ENCODE data around the gene APBB1IP. TPM values are rescaled to one million over a fixed set of nuclear protein-coding genes. Genes with fewer than 3 reads are reported as not detected.

Gene APBB1IP
- total RNA-seq, 1 experiment from 2014 or later: not detected

DNA sequence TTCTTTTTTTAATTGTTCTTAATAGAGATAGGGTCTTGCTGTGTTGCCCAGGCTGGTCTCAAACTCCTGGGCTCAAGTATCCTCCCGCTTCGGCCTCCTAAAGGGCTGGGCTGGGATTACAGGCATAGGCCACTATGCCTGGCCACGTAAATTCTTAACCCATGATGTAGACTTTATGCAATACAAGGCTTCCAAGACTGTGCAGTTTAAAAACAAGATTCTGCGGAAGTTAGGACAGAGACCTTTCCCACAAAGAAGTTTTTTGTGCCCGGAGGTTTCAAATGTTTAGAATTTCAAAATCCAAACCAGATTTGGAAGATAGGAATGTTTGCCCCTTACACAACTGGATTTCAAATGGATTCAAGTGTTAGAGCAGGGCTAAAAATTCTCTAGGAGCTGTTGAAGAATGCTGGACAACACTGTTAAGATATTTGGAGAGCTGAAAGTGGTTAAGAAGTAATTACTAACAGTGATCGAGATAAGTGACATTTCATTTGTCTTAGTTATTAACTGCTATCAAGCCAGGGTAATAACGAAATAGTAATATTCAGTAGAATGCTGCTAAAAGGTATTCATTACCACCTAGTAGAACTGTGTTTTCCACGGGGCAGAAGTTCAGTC is 7.4 kb downstream of the APBB1IP start:
- intact Hi-C loops (cut with micrococcal nuclease): no loop called here
- CTCF ChIA-PET: no interaction called here
- no peaks in the 10 kb centered on the region for H3K79me2 ChIP-seq (ENCODE audit: low read length)
- DNase-seq (no peak), ATAC-seq (no peak)
- H3F3A ChIP-seq (ENCODE audit: low read length, unreplicated experiment): no peaks in the 10 kb centered on the region
- no peaks in the 10 kb centered on the region for H4K20me1 ChIP-seq (ENCODE audit: low read length)
- no peak for TF ChIP-seq EZH2 (IDR thresholded peaks at IDR 0.05; ENCODE audit: low read length, unreplicated experiment)
- no peak for TF ChIP-seq EZH2phosphoT487 (IDR thresholded peaks at IDR 0.05; ENCODE audit: borderline replicate concordance, low read length)
- TF ChIP-seq, protein P1, sequence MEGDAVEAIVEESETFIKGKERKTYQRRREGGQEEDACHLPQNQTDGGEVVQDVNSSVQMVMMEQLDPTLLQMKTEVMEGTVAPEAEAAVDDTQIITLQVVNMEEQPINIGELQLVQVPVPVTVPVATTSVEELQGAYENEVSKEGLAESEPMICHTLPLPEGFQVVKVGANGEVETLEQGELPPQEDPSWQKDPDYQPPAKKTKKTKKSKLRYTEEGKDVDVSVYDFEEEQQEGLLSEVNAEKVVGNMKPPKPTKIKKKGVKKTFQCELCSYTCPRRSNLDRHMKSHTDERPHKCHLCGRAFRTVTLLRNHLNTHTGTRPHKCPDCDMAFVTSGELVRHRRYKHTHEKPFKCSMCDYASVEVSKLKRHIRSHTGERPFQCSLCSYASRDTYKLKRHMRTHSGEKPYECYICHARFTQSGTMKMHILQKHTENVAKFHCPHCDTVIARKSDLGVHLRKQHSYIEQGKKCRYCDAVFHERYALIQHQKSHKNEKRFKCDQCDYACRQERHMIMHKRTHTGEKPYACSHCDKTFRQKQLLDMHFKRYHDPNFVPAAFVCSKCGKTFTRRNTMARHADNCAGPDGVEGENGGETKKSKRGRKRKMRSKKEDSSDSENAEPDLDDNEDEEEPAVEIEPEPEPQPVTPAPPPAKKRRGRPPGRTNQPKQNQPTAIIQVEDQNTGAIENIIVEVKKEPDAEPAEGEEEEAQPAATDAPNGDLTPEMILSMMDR (conservative IDR thresholded peaks at IDR 0.05; ENCODE audit: low read depth, low read length): no peak
- H3K36me3 ChIP-seq (ENCODE audit: low read depth, low read length): no peaks in the 10 kb centered on the region
- H3K4me3 ChIP-seq (ENCODE audit: low read length): no peak overlapping the region
- H3K9me2 ChIP-seq (replicated peaks; ENCODE audit: low read length): no peaks in the 10 kb centered on the region
- no peaks in the 10 kb centered on the region for H3K4me1 ChIP-seq (ENCODE audit: insufficient read depth, low read length)
- no peaks in the 10 kb centered on the region for H3K9me3 ChIP-seq (ENCODE audit: low read length)
- BruUV-seq (replicated peaks): no TSS peak
- no peak overlapping the region for H3K9ac ChIP-seq (ENCODE audit: low read length)
- H2AFZ ChIP-seq (ENCODE audit: low read length): no peak overlapping the region
- POLR2A ChIA-PET (ENCODE audit: unreplicated experiment): no interaction called here
- no peak overlapping the region for H3K27ac ChIP-seq (ENCODE audit: low read length)
- H3K27me3 ChIP-seq (ENCODE audit: low read length): peaks cover 27% of the 10 kb centered on the region
- no peak overlapping the region for H3K4me2 ChIP-seq (ENCODE audit: low read length)

- no peaks in the 10 kb centered on the region for H3F3A ChIP-seq (ENCODE audit: low read length, unreplicated experiment)
- H3K4me2 ChIP-seq (ENCODE audit: low read length): no peak overlapping the region
- POLR2A ChIA-PET (ENCODE audit: unreplicated experiment): no interaction called here
- CTCF ChIA-PET: no interaction called here
- no peak overlapping the region for H3K27ac ChIP-seq (ENCODE audit: low read length)
- DNase-seq: no peak
- no peak for ATAC-seq
- no peaks in the 10 kb centered on the region for H3K9me3 ChIP-seq (ENCODE audit: low read length)
- no peak overlapping the region for H3K9ac ChIP-seq (ENCODE audit: low read length)
- no peaks in the 10 kb centered on the region for H3K9me2 ChIP-seq (replicated peaks; ENCODE audit: low read length)
- intact Hi-C loops (cut with micrococcal nuclease): no loop called here
- no peaks in the 10 kb centered on the region for H3K4me1 ChIP-seq (ENCODE audit: insufficient read depth, low read length)
- no peaks in the 10 kb centered on the region for H4K20me1 ChIP-seq (ENCODE audit: low read length)
- no peaks in the 10 kb centered on the region for H3K79me2 ChIP-seq (ENCODE audit: low read length)
- no peak overlapping the region for H3K4me3 ChIP-seq (ENCODE audit: low read length)
- no peaks in the 10 kb centered on the region for H3K36me3 ChIP-seq (ENCODE audit: low read depth, low read length)
- no peak overlapping the region for H2AFZ ChIP-seq (ENCODE audit: low read length)
- BruUV-seq (replicated peaks): no TSS peak
- H3K27me3 ChIP-seq (ENCODE audit: low read length): peaks cover 27% of the 10 kb centered on the region
- TF ChIP-seq EZH2phosphoT487 (IDR thresholded peaks at IDR 0.05; ENCODE audit: borderline replicate concordance, low read length) (no peak), EZH2 (IDR thresholded peaks at IDR 0.05; ENCODE audit: low read length, unreplicated experiment) (no peak)
- TF ChIP-seq, protein P1 (conservative IDR thresholded peaks at IDR 0.05; ENCODE audit: low read depth, low read length): no peak
These were observed 8.1 kb downstream of the APBB1IP start for GRCh38 chr10:26446258-26446657.

DNA sequence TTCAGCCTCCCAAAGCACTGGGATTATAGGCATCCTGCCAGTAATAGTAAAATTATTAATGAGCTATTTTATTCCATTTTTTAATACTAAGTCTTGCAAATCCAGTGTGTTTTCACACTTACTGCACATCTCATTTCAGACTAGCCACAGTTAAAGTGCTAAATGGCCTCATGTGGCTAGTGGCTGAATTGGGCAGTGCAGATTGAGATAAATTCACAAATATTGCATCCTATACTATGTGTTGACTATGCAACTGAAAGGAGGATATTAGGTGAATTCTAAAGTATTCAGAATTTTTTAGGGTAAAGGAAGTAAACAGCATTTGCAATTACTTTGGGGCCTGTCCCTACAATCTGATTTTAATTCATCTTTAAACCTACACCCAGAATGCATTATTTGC is 10.2 kb downstream of the APBB1IP start:
- H3K27me3 ChIP-seq (ENCODE audit: low read length): peaks cover 26% of the 10 kb centered on the region
- H3K9ac ChIP-seq (ENCODE audit: low read length): no peak overlapping the region
- TF ChIP-seq, protein P1 (conservative IDR thresholded peaks at IDR 0.05; ENCODE audit: low read depth, low read length): no peak
- TF ChIP-seq EZH2 (IDR thresholded peaks at IDR 0.05; ENCODE audit: low read length, unreplicated experiment) (no peak), EZH2phosphoT487 (IDR thresholded peaks at IDR 0.05; ENCODE audit: borderline replicate concordance, low read length) (no peak)
- no TSS peak for BruUV-seq (replicated peaks)
- ChIA-PET CTCF (no interaction called here), POLR2A (ENCODE audit: unreplicated experiment) (no interaction called here)
- H3K9me3 ChIP-seq (ENCODE audit: low read length): no peaks in the 10 kb centered on the region
- ATAC-seq (no peak), DNase-seq (no peak)
- H3K9me2 ChIP-seq (replicated peaks; ENCODE audit: low read length): no peaks in the 10 kb centered on the region
- H3K27ac ChIP-seq (ENCODE audit: low read length): no peak overlapping the region
- H3K4me2 ChIP-seq (ENCODE audit: low read length): no peak overlapping the region
- H3K36me3 ChIP-seq (ENCODE audit: low read depth, low read length): no peaks in the 10 kb centered on the region
- no peak overlapping the region for H3K4me3 ChIP-seq (ENCODE audit: low read length)
- intact Hi-C loops (cut with micrococcal nuclease): no loop called here
- H2AFZ ChIP-seq (ENCODE audit: low read length): no peak overlapping the region
- H3K79me2 ChIP-seq (ENCODE audit: low read length): no peaks in the 10 kb centered on the region
- no peaks in the 10 kb centered on the region for H3F3A ChIP-seq (ENCODE audit: low read length, unreplicated experiment)
- no peaks in the 10 kb centered on the region for H3K4me1 ChIP-seq (ENCODE audit: insufficient read depth, low read length)
- H4K20me1 ChIP-seq (ENCODE audit: low read length): no peaks in the 10 kb centered on the region

Measured in PC-3 (cell line).